GM18508 (cell line): ENCODE data around the gene JMY.

Experiments used
- ATAC-seq: cut with Tn5 transposase; IDR thresholded peaks from one replicate; pipeline ENCODE4 v1.9.1; 2021; ENCODE audit warnings: moderate number of reproducible peaks; ENCODE audit not compliant: insufficient read depth, unreplicated experiment

Gene JMY, protein sequence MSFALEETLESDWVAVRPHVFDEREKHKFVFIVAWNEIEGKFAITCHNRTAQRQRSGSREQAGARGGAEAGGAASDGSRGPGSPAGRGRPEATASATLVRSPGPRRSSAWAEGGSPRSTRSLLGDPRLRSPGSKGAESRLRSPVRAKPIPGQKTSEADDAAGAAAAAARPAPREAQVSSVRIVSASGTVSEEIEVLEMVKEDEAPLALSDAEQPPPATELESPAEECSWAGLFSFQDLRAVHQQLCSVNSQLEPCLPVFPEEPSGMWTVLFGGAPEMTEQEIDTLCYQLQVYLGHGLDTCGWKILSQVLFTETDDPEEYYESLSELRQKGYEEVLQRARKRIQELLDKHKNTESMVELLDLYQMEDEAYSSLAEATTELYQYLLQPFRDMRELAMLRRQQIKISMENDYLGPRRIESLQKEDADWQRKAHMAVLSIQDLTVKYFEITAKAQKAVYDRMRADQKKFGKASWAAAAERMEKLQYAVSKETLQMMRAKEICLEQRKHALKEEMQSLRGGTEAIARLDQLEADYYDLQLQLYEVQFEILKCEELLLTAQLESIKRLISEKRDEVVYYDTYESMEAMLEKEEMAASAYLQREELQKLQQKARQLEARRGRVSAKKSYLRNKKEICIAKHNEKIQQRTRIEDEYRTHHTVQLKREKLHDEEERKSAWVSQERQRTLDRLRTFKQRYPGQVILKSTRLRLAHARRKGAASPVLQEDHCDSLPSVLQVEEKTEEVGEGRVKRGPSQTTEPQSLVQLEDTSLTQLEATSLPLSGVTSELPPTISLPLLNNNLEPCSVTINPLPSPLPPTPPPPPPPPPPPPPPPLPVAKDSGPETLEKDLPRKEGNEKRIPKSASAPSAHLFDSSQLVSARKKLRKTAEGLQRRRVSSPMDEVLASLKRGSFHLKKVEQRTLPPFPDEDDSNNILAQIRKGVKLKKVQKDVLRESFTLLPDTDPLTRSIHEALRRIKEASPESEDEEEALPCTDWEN

DNA sequence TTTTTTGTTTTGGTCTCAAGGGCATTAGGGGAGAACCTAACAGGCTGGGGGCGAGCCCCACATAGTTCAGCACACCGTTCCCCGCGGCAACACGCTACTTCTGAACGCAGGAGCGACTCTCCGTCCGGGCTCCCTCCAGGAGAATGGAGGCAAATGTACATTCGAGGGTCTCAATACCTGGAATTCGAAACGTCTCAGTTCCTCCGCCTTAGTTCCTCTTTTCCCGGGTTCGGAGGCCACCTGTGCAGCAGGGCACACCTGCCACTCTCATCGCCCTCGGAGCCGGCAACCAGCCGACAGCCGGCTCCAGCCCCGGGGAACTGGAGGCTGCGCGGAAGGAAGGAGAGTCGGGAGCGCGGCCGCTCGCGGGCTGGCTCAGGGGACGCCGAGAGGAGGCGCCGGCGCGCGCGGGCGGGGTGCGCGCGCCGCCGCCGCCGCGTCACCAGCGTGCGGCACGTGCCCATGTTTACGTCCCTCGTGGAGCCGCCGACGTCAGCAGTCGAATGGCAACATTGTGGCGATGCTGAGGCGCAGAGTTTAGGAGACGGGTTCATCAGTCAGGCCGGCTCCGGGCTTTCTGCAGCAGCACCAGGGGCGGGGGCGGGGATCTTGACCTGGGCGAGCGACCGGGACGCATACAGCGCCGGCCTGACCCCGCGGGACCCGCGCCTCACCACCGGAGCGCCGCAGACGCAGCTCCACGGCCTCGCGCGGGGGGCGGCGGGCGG is at the start of gene JMY:
JMY (plus strand) TSS at position 498 of the 728 bp plus-strand sequence. CDS start 520 bp downstream, outside the sequence.
- ATAC-seq = no peak

DNA sequence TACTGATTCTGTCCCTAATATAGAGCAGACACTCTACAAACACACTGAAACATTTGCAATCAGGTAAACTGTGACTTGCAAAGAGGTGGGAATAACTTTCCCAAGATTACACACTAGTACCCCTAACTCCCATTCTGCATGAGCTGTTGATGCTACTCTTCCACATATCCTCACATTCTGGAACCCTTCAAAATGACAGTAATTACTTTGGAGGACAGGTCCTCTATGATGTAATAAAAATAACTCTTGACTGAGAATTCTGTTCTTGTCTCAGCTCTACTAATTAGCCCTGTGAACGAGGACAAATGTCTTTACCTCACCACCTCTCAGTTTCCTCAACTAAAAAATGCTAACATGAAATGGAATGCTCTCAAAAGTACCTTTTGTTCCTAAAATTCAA is 49.5 kb upstream of the JMY start:
- no peak for ATAC-seq

DNA sequence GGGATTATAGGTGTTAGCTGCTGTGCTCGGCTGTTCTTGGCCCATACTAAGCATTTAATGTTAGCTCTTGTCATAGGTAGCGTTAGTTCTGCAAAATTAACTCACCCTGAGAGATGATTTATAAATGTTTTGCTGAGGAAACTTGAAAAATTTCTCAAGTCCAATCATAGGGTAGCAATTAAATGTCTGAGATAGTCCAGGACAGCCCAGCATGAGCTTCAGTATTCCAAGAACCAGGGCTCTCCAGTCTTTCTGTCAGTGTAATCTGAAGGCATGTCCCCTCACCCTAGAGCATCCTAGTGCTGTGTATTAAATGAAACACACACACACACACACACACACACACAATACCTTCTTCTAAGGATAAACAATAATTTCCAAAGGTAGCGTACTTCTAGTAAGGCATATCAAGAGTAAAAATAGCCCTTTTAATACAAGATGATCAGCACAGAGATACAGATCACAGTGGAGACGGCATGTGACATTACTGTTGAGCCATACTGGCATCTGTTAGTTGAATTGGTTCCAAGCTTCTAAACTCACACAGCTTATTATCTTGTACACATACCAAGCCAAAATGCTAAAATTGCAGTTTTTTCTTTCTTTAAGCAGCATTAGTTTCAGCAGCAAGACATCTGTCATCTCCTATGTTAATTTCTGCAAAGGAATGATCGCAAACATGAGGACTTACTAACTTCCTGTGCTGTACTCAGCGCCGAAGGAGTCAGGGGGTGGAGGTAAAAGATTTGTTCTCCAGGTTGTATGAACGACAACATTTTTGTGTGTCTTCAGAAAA is 46.3 kb upstream of the JMY start:
- no peak for ATAC-seq

DNA sequence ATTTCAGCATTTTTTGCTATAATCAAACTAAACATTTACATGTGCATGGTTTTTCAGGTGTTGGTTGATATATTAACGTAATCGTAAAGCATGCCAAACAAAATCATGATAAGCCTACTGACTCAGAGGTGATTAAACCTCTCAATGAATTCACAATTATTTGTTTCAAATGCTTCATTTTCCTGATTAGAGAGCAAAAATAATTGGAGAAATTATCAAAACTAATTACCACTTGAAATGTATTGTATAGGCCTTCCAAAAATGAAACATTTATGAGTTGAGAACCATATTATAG is 45.7 kb upstream of the JMY start:
- no peak for ATAC-seq

DNA sequence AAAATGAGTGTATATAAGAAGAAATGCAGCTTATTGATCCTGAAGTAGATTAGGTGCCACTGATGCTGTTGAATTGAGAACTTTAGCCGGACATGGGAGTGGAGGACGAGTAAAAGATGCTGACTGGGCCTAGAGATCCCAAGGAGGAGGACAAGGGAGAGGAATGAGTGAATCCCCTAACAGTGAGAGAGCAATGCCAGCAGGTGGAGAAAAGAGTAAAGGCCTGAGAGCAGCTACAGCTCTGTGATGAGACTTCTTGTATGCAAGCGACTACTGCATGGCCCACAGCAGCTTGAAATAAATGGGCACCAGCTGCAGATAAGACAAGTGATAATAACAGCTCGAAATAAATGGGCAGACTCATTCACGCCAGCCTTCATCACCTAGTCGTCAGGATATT is 44.5 kb upstream of the JMY start:
- no peak for ATAC-seq

DNA sequence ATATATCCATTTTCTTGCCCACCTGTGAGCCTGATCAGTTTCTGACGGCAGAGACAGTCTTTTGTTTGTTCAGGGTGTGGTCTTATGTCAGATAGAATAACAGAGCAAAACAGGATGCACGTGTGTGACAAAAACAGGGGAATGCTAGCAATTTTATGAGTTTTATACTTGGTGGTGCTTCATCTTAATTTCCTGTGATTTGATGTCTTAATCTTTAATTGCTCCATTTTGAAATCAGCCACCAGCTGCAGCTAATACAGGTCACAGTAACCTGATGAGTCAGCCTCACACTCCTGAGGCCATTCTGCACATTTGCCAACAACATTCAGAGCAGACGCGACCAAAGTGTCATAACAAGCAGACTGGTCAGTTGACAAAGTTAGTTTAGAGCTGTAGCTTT is 42.3 kb upstream of the JMY start:
- no peak for ATAC-seq

DNA sequence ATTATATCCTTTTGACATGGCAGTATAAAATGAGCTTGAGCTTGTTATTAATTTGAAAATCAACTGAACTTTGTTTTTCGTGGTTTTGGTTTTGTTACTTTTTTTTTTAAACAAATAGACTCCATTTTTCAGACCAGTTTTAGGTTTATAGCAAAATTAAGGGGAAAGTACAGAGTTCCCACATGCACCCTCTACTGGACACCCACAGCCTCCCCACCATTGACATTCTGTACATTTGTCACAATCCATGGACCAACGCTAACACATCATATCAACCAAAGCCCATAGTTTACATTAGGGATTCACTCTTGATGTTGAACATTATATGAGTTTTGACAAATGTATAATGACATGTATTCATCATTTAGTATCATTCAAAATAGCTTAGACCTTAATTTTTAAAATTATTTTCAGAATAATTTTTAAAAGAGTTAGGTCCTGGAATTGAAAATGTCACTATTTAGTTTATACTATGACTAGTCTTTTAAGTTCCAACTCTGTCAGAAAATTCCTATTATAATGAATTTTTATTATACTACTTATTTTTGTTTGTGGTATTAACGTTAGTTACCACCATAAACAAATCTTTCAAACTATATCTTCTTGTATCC is 35.3 kb upstream of the JMY start:
- ATAC-seq = no peak

DNA sequence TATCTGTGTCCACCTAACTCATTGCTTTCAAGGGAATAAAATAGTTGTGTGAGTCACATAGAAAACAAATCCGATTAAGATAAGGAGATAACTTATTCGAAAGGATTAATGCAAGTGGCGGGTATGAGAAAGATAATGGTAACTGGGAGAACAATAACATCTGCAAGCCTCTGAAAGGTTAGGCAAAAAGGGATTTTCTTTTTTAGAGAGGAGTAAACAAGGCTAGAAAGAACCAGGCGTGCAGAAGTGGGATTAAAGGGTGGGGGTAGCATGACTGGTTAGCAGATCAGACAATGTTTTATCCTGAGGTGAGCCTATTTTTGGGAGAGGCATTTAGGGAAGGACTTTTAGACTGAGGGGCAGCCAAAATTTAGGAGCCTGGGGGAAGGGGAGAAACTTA is 34.7 kb upstream of the JMY start:
- no peak for ATAC-seq

DNA sequence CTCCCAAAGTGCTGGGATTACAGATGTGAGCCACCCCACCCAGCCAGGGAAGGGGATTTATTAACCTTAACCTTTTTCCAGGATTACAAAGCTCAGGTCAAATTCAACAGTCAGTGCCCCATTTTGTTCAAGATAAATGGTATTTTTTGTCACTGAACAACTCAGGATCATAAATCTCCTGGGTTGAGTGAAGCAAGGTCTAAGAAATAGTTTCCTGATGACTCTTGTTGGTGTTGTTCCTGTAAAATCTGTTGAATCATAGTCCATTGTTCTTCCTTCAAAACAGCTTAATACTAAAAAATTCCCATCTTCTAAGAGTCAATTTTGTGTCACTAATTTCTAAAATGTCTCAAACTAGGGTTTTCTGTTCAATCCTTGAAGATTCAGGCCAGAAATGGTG is 33.9 kb upstream of the JMY start:
- ATAC-seq = no peak

DNA sequence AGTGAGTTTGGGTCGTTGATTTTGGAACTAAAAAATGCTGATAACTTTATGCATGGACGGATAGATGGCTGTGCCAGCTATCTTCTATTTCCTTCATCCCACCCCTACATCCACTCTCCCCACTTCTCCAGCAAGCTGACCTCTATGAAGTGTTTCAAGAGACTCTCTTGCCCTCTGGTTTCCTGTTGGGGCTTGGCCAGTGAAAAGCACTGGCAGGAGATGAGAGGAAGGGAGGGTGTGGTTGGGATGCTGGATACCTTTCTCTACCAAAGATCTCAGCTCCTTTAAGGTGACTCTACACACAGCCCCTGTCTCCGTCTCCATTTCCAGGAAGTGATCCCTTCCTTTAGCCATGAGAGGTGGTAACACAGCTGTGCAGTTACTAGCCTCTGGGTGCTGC is 30.0 kb upstream of the JMY start:
- no peak for ATAC-seq

DNA sequence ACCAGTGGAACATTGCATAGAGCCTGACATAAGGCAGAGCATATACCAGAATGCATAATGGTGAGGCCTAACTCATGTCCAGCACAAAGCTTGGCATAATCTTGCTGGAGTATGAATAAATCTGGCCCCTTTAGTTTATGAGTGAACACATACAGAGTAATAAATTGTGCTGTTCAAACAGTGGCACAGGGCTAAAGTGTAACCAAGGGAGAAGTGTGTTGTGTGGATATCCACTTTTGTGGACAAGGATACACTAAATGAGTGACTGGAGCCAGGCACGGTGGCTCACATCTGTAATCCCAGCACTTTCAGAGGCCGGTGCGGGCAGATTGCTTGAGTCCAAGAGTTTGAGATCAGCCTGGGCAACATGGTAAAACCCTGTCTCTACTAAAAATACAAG is 29.4 kb upstream of the JMY start:
- no peak for ATAC-seq

DNA sequence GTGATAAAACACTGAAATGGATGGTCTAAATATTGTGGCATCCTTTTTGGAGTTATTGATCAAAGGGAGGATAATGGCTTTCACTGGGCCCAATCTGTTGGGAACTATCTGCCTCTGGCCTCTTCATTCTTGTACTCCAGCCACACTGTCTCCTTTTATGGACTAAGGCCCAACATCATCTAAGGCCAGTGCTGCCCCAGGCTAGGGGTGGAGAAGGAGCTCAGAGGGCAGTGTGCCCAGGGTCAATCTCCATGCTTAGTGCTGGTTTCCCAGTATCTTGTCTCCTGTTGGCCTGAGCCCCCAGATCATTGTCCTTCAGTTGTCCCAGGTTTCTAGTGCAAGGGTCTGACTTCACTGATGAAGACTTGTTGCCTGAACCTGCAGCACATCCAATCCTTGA is 26.4 kb upstream of the JMY start:
- no peak for ATAC-seq

DNA sequence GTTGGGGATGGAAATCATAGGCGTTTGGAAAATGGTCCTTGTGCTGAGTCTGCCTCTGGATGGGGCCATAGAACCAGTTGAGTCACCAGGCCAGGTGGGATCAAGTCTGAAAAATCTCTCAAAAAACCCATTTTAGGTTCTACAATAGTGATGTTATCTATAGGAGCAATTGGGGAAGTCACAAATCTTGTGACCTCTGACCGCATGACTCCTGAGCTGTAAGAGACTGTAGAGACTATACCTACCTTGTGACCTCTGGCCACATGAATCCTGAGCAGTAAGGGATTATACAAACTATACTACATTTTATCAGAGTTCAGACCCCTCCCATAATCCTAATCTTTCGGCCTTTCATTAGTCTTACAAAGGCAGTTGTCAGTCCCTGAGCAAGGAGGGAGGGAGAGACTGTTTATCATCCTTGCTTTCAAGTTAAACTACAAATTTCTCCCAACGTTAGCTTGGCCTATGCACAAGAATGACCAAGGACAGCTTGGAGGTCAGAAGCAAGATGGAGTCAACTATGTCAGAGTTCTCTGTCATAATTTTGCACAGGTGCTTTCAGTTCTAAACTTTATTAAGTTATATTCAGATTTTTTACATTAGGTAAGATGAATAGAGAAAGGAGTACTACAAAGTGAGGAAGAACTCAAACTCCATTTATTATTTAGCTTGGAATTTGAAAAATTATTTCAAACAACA is 11.5 kb upstream of the JMY start:
- no peak for ATAC-seq

DNA sequence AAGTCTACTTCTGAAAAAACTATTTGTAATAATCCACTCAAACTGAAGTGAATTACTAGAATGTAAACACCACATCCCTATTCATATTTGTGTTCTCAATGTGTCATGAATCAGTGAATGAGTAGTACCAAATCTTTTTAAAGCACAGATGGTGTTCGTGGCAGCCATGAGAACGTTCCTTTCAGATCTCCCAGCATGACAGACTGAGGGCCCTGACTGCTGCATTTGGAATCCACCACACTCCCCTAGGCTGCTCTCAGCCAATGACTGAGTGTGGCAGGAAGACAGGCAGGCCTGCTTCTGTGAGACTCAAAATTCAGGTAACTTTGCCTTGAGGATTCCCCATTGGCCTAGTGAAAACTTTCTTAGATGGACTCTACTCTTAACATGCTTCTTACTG is 10.9 kb upstream of the JMY start:
- no peak for ATAC-seq

DNA sequence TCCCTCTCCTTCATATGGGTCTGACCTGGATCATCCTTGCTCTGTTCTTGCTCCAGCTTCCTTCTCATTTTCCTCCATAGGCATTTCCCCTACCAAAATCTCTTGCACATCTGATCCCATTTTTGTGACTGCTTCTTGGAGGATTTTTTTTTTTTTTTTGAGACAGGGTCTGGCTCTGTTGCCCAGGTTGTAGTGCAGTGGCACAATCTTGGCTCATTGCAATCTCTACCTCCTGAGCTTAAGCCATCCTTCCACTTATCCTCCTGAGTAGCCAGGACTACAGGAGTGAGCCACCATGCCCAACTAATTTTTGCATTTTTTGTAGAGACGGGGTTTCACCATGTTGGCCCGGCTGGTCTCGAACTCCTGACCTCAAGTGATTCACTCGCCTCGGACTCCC is 10.5 kb upstream of the JMY start:
- no peak for ATAC-seq

DNA sequence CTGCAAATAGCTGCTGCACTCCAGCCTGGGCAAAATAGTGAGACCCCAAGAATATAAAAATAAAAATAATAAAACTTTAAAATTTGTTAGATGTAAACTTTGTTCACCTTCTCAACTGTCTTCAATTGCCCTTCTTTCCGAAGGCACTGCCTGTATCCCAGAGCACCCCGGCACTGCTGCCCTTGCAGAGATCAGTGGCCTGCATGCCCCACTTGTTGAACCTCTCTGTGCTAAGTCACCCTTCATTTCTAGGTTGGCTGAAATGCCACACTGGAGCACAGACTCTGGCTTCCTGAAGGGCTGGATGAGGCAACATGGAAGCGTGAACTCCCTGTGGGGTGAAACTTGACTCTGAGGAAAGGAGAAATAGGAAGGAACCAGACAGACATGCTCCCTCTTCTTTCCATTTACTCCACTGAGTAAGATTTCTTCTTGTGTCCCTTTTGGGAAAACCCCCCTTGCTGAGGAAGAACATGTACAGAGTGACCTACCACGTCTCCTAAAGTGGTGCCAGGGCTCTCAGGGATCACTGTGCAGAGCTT is 8.4 kb upstream of the JMY start:
- ATAC-seq = no peak

DNA sequence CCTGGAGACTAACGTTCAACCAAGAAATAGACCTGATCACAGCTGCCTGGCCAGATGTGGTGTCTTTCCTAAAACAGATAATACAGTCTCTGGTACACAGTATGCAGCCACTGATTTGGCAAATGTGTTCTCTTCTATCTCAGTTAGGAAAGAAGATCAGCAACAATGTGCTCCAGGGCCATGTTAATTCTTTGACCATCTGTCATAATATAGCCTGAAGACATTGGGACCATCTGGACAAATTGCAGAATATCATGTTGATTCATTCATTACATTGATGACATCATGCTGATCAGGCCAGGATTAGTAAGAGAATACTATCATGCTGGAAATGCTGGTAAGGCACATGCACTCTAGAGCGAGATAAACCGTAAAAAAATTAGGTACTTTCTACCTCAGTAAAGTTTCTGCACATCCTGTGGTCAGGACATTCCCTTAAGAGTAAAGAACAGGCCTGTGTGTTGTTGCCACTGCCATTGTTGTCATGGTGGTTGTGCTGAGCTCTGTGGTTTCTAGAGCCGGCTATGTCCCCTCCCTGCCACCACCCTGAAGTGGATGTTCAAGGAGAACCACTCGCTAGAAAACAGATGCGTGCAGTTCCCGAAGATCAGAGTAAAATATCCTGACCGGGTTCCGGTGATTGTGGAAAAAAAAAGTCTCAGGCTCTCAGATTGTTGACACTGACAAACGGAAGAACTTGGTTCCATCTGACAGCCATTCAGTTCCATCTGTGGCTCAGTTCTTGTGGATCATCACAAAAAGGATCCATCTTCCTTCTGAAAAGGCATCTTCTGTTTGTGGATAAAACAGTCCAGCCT is 6.4 kb upstream of the JMY start:
- peak; percentile 84 for ATAC-seq

DNA sequence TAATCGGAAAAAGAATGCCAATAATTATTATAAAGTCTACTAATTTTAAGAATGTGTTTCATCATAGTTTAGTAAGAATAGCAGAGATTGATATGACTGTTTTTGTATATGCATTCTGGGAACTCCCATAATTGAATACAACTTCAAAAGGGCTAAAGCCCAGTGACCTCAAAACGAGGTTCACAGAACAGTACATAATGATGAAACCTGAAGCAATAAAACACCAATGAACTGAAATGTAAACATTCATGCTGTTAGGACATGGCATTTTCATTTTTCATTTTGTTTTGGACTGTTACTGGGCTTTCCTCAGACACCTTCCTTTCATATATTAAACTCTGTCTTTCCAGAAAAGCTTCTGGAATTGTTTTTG is 684 bp upstream of the JMY start:
- ATAC-seq = no peak
